Measurements from ENCODE around the gene NCR2. TPM values are rescaled to one million over a fixed set of nuclear protein-coding genes. Genes with fewer than 3 reads are reported as not detected.

Gene NCR2
- total RNA-seq, 1 experiment from 2014 or later: not detected

GRCh38 chr6:41352907-41353306 lies 17.5 kb downstream of the NCR2 start:
- in situ Hi-C loops (cut with HindIII; ENCODE audit: low sequenced_read_pairs): no loop called here
- no peak for DNase-seq (ENCODE audit: low spot score)

DNA sequence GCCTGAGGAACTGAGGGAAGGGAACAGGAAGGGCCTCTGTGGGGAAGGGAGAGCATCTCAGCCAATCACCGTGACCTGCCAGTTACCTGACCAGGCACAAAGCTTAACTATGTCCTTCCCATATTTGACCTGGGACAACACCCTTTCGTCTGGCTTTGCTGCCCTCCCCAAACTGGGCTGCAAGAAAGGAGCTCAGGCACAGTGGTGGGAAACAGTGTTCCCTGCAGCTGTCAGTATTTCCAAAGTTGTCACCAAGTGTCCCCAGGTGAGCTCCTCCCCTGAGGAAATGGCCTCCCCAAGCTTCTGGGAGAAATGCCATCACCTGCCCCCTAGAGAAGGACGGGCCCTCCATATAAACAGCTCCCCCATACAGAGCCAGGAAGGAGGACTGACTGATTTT lies 17.9 kb downstream of the NCR2 start:
- DNase-seq (ENCODE audit: low spot score): no peak
- in situ Hi-C loops (cut with HindIII; ENCODE audit: low sequenced_read_pairs): no loop called here

DNA sequence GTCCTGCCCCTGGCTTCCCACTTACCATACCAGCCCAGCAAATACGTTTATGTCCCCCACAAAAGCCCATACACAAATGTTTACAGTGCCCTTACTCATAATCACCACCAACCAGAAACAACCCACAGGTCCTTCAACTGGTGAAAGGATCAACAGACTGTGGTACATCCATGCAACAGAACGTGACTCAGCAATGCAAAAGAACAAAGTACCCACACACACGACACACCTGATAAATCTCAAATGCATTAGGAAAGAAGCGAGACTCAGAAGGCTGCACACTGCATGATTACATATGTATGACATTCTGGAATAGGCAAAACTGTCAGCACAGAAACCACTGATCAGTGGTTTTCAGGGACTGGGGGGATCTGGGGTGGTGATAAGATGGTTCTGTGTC lies 20.5 kb downstream of the NCR2 start:
- DNase-seq (ENCODE audit: low spot score): no peak
- in situ Hi-C loops (cut with HindIII; ENCODE audit: low sequenced_read_pairs): no loop called here

GRCh38 chr6:41356825-41357224 lies 21.4 kb downstream of the NCR2 start:
- DNase-seq (ENCODE audit: low spot score): no peak
- in situ Hi-C loops (cut with HindIII; ENCODE audit: low sequenced_read_pairs): no loop called here

- in situ Hi-C loops (cut with HindIII; ENCODE audit: low sequenced_read_pairs): no loop called here
- no peak for DNase-seq (ENCODE audit: low spot score)
Observed at GRCh38 chr6:41358503-41358902, 23.1 kb downstream of the NCR2 start.

DNA sequence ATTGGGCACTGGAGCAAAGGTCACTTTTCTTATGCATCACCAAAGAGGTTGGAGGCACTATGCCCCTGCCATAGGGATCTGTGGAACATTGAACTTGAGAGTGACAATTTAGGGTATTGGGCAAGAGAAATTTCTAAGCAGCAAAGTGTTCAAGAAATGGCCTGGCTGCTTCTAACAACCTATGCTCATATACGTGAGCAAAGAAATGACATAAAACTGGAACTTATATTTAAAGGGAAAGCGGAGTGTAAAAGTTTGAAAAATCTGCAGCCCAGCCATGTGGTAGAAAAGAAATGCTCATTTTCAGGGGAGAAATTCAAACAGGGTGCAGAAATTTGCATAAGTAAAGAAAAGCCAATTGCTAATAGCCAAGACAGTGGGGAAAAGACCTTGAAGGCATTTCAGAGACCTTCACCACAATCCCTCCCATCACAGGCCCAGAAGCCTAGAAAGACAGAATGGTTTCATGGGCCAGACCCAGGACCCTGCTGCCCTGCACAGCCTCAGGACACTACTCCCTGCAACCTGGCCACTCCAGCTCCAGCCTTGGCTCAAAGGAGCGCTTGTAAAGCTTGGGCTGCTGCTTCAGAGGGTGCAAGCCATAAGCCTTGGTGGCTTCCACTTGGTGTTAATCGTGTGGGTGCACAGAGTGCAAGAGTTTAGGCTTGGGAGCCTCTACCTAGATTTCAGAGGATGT lies 24.4 kb downstream of the NCR2 start:
- DNase-seq (ENCODE audit: low spot score): no peak
- in situ Hi-C loops (cut with HindIII; ENCODE audit: low sequenced_read_pairs): no loop called here

DNA sequence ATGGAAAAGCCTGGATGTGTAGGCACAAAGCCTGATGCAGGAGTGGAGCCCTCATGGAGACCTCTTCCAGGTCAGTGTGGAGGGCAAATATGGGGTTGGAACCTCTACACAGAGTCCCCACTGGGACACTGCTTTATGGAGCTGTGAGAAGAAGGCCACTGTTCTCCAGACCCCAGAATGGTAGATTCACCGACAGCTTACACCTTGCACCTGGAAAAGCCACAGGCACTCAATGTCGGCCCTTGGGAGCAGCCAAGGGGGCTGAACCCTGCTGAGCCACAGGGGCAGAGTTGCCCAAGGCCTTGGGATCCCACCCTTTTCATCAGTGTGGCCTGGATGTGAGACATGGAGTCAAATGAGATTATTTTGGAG lies 24.9 kb downstream of the NCR2 start:
- in situ Hi-C loops (cut with HindIII; ENCODE audit: low sequenced_read_pairs): no loop called here
- DNase-seq (ENCODE audit: low spot score): no peak

DNA sequence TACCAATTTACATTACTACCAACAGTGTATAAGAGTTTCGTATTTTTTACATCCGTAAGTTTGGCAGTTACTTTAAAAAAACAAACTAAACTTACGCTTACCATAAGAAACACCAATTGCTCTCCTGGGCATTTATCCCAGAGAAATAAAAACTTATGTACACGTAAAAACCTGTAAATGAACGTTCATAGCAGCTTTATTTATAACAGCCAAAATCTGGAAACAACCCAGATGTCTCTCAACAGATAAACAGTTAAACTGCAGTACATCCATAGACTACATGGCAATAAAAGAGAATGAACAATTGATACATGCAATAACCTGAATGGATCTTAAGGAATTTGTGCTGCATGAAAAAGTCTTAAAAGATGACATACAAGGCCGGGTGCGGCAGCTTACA lies 30.7 kb downstream of the NCR2 start:
- no peak for DNase-seq (ENCODE audit: low spot score)
- in situ Hi-C loops (cut with HindIII; ENCODE audit: low sequenced_read_pairs): no loop called here

GRCh38 chr6:41367061-41367460 lies 31.7 kb downstream of the NCR2 start:
- DNase-seq (ENCODE audit: low spot score): no peak
- in situ Hi-C loops (cut with HindIII; ENCODE audit: low sequenced_read_pairs): no loop called here

- in situ Hi-C loops (cut with HindIII; ENCODE audit: low sequenced_read_pairs): no loop called here
Observed at GRCh38 chr6:41367700-41368099, 32.3 kb downstream of the NCR2 start.

DNA sequence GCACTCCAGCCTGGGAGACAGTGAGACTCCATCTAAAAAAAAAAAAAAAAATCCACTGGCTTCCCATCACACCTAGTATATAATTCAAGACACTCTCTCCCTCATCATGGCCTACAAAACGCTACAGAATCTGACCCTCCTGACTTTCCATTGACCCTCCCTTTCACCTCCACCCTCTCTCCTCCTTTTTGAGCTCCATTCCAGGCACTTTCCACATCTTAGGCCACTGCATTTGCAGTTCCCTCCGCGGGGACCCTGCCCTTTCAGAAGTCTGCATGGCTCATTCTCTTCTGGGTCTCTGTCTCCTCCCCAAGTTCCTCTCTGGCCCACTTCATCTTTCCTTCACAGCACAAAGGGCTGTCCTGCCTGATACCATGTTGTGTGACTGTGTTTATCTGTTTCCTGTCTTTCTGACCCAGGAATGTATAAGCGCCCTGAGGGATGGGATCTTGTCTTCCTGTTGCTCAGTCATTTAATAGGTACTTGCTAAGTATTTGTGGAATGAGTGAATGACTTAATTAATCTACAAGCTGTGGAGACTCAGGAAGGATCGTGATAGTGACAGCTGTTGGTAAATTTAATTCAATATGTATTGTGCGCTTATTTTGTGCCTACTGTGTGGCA lies 35.2 kb downstream of the NCR2 start:
- in situ Hi-C loops (cut with HindIII; ENCODE audit: low sequenced_read_pairs): no loop called here
- DNase-seq (ENCODE audit: low spot score): no peak

More at GRCh38 chr6:41367700-41368099, 32.3 kb downstream of the NCR2 start:
- peak; percentile 59 for DNase-seq (ENCODE audit: low spot score)

GRCh38 chr6:41371461-41371991 lies 36.1 kb downstream of the NCR2 start:
- in situ Hi-C loops (cut with HindIII; ENCODE audit: low sequenced_read_pairs): no loop called here
- DNase-seq (ENCODE audit: low spot score): no peak

GRCh38 chr6:41371992-41372831 lies 36.8 kb downstream of the NCR2 start:
- in situ Hi-C loops (cut with HindIII; ENCODE audit: low sequenced_read_pairs): no loop called here
- DNase-seq (ENCODE audit: low spot score): no peak

GRCh38 chr6:41372832-41373626 lies 37.6 kb downstream of the NCR2 start:
- DNase-seq (ENCODE audit: low spot score): no peak
- in situ Hi-C loops (cut with HindIII; ENCODE audit: low sequenced_read_pairs): no loop called here

DNA sequence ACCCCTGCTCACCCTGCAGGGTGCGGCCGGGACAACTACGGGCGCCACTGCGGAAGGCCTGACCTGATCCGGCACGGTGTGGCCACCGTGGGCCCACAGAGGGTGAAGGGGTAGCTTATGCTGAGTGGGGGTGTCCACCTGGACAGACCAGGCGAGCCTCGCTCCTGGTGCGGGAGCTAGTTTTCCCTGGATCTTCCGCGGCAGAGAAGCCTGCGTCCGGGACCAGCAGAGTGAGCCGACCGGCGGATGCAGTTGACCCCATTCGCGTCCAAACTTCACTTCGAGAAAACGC lies 38.2 kb downstream of the NCR2 start:
- in situ Hi-C loops (cut with HindIII; ENCODE audit: low sequenced_read_pairs): no loop called here
- no peak for DNase-seq (ENCODE audit: low spot score)

DNA sequence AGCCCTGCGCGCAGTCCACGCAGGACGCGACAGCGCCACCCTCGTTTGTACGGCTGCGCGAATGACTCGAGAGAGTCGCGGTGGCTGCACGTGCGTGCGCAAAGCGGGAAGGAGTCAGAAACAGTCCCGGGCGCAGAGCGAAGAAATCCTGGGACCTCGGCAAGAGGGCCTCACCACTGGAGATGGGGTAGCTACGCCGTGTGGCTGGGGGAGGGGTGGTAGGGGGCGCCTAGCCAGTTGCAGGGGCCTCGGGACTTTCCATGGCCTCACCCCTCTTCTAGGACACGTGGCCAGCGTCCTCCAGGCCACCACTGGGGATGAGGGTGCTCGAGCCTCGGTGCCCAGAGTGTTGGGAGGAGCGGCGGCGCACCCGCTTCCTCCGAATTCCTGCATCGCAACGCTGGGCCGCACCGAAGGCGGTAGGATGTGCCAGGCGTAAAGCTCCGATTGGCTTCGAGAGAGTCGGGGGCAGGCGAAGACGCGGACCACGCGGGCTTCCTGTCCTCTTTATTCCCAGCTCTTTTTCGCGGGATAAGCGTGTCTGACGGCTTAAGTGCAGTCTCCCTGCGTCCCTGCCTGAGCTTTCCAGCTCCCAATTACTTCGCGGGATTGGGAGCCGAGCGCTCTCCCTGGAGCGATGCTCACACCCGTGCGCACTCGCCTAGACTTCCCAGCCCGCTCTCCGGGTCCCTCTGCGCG lies 38.7 kb downstream of the NCR2 start:
- DNase-seq (ENCODE audit: low spot score): no peak

GRCh38 chr6:41374618-41375590 lies 39.5 kb downstream of the NCR2 start:
- in situ Hi-C loops (cut with HindIII; ENCODE audit: low sequenced_read_pairs): no loop called here
- no peak for DNase-seq (ENCODE audit: low spot score)

More for the DNA sequence above, 38.7 kb downstream of the NCR2 start:
- in situ Hi-C loops (cut with HindIII; ENCODE audit: low sequenced_read_pairs): no loop called here

DNA sequence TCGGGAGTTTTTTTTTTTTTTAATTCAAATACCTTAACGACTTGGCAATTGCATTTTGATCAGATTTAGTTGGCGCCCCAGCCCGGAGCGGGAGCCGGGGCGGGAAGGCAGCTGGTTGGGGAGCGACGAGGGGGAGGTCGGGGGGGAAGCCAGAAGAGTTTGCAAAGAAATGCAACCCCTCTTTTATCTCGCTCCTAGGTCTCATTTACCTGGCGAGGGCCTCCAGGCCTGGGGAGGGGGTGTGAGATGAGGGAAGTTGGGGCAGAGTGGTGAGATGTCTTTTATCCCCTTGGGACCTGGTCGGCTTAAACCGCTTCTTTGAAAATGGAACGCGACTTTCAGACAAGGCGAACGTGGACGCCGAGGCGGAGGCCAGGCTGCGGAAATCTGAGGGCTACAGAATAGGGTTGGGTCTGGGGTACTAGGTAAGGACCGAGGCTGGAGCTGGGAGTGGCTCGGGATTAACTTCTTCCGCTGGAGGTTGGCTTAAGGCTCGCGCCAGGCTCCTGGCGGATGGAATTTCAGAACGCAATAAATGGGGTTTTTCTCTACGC lies 40.3 kb downstream of the NCR2 start:
- in situ Hi-C loops (cut with HindIII; ENCODE audit: low sequenced_read_pairs): no loop called here
- DNase-seq (ENCODE audit: low spot score): no peak
